ENCODE data around the gene UTP4. TPM values are rescaled to one million over a fixed set of nuclear protein-coding genes. Genes with fewer than 3 reads are reported as not detected.

Gene UTP4
- total RNA-seq, 1 donor from 2014 or later = 48.0 TPM

DNA sequence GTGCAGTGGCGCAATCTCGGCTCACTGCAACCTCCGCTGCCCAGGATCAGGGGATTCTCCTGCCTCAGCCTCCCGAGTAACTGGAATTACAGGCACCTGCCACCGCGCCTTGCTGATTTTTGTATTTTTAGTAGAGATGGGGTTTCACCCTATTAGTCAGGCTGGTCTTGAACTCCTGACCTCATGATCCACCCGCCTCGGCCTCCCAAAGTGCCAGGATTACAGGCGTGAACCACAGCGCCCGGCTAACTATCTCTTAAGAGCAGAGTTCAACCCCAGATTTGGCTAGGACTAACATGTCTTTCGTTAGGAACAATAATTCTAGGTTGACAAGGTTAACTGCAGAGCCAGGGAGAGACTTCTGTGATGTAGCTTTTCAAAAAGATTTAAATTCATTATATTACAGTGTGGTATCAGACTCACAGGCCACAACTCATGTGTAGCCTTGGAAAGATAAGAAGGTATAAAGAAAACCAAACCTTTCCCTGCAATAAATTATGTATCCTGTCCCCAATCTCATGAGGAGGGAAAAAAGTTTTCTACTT is 4.4 kb upstream of the UTP4 start:
- no peak for DNase-seq (ENCODE audit: low spot score in 2 of 2, unreplicated experiment in 2 of 2)
- TF ChIP-seq, protein P1, sequence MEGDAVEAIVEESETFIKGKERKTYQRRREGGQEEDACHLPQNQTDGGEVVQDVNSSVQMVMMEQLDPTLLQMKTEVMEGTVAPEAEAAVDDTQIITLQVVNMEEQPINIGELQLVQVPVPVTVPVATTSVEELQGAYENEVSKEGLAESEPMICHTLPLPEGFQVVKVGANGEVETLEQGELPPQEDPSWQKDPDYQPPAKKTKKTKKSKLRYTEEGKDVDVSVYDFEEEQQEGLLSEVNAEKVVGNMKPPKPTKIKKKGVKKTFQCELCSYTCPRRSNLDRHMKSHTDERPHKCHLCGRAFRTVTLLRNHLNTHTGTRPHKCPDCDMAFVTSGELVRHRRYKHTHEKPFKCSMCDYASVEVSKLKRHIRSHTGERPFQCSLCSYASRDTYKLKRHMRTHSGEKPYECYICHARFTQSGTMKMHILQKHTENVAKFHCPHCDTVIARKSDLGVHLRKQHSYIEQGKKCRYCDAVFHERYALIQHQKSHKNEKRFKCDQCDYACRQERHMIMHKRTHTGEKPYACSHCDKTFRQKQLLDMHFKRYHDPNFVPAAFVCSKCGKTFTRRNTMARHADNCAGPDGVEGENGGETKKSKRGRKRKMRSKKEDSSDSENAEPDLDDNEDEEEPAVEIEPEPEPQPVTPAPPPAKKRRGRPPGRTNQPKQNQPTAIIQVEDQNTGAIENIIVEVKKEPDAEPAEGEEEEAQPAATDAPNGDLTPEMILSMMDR (IDR thresholded peaks at IDR 0.05; ENCODE audit: unreplicated experiment) = no peak
- Mint-ChIP-seq H3K9me3 (no peaks in the 10 kb centered on the region), H3K27me3 (ENCODE audit: low read depth) (no peaks in the 10 kb centered on the region), H3K27ac (peak overlapping the region; percentile 73), H3K4me3 (no peak overlapping the region), H3K36me3 (peaks cover 7% of the 10 kb centered on the region), H3K4me1 (peaks cover 29% of the 10 kb centered on the region)

DNA sequence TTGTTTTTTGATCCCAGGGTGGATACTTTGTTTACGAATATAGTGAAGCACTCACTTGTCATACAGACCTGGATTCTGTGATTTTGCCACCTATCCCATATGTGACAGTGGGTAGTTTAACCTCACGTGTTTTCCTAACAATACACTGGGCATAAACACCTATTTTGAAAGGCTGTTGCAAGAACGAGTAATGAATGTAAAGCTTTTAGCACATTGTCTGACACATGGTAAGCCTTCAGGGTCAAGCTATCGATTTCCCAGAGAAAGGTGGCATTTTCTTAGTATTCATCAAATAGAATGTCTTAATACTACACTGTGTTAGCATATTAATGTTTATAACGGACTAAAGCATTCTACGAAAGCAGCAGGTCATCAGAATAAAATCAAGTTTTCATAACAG is 2.0 kb upstream of the UTP4 start:
- Mint-ChIP-seq H3K27ac (no peak overlapping the region), H3K27me3 (ENCODE audit: low read depth) (no peaks in the 10 kb centered on the region), H3K4me3 (peak overlapping the region; percentile 88), H3K9me3 (no peaks in the 10 kb centered on the region), H3K4me1 (peaks cover 47% of the 10 kb centered on the region), H3K36me3 (peaks cover 7% of the 10 kb centered on the region)
- DNase-seq (ENCODE audit: low spot score in 2 of 2, unreplicated experiment in 2 of 2) = no peak
- TF ChIP-seq, protein P1 (IDR thresholded peaks at IDR 0.05; ENCODE audit: unreplicated experiment) = no peak

DNA sequence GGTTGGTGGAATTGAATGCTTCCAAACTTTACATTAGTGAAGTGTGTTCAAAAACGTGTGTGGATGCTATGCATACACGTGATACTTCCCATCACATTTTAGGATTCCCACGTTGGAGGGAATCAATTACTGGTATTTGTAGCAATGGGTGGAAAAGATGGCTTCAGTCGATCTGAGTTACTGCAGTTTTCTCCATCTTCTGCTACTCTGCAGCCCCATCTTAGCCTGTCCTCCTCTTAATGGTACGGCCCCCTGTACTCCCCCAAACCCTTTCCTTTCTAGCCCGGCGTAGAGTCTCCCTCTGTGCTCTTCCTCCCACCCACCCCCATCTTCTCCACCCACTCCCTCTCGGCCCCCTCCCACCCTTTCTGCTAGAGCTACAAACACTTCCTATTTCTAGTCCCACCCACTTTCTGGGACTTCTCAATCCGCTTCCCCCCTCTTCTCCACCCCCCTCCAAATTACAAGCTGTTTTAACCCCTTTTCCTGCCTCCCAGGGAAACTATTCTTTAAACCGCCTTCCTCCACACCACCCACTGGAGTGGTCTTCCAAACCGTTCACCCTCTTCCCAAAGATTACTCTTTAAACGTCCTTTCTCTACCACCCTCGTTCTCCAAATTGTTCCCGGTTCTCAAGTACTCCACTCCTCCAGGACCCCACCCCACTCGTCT is 1.1 kb upstream of the UTP4 start:
- H3K4me1 Mint-ChIP-seq = peaks cover 47% of the 10 kb centered on the region
- DNase-seq (ENCODE audit: low spot score in 2 of 2, unreplicated experiment in 2 of 2) = no peak
- H3K9me3 Mint-ChIP-seq = no peaks in the 10 kb centered on the region
- peaks cover 7% of the 10 kb centered on the region for H3K36me3 Mint-ChIP-seq
- H3K27ac Mint-ChIP-seq = peak overlapping the region; percentile 92
- TF ChIP-seq, protein P1 (IDR thresholded peaks at IDR 0.05; ENCODE audit: unreplicated experiment) = no peak
- peak overlapping the region; percentile 88 for H3K4me3 Mint-ChIP-seq
- no peaks in the 10 kb centered on the region for H3K27me3 Mint-ChIP-seq (ENCODE audit: low read depth)

DNA sequence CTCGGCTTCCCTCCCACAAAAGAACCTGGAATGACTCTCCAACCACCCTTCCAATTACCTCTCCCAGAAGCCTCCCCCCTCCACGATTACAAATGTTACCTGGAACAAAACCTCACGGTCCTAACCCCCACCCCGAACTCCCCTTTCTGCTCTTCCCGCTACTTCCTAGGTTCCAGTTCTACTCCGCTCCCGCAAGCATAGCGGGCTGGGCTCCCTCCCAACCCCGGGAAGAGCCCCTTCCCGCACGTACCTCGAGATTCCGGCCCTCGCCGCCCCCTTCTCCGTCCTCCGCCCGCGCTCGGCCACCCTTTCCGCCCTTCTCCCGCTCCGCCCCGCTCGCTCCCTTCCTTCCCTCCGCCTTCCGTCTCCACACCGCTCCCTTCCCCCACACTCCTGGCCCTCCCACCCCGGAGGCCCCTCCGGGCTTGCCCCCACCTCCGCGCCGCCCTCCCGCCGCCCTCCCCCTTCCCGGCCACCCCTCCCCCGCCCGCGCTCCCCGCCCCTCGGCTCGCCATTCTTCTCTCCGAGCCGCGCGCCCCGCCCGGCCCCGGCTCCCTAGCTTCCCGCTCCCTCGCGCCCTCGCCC is 518 bp upstream of the UTP4 start:
- no peaks in the 10 kb centered on the region for H3K9me3 Mint-ChIP-seq
- peak overlapping the region; percentile 88 for H3K4me3 Mint-ChIP-seq
- DNase-seq (ENCODE audit: low spot score in 2 of 2, unreplicated experiment in 2 of 2) = peak; percentile 82 to 87
- TF ChIP-seq, protein P1 (IDR thresholded peaks at IDR 0.05; ENCODE audit: unreplicated experiment) = no peak
- H3K27ac Mint-ChIP-seq = peak overlapping the region; percentile 92
- H3K27me3 Mint-ChIP-seq (ENCODE audit: low read depth) = no peaks in the 10 kb centered on the region
- H3K4me1 Mint-ChIP-seq = peaks cover 47% of the 10 kb centered on the region
- peaks cover 11% of the 10 kb centered on the region for H3K36me3 Mint-ChIP-seq

DNA sequence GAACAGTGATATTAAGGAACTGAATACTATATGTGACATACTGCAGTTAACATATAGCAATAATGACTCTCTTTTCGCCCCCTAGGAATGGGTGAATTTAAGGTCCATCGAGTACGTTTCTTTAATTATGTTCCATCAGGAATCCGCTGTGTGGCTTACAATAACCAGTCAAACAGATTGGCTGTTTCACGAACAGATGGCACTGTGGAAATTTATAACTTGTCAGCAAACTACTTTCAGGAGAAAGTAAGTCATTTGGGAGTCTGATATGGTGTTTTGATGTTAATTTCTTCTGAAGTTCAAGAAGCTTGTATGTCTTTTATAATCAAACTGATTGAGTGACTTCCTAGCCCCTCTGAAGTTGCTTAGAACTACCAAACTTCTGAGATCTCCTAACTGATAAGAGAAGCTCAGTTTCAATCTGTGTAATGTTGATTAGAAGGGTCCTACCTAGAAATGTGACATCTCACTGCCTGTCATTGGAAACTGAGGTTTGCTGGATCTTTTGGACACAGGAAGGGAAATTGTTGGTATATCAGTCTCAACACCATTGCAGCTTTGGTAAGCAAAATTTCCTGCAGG is 1.0 kb downstream of the UTP4 start:
- peaks cover 11% of the 10 kb centered on the region for H3K36me3 Mint-ChIP-seq
- H3K9me3 Mint-ChIP-seq = no peaks in the 10 kb centered on the region
- H3K27me3 Mint-ChIP-seq (ENCODE audit: low read depth) = no peaks in the 10 kb centered on the region
- no peak for DNase-seq (ENCODE audit: low spot score in 2 of 2, unreplicated experiment in 2 of 2)
- peak overlapping the region; percentile 88 for H3K4me3 Mint-ChIP-seq
- peaks cover 39% of the 10 kb centered on the region for H3K4me1 Mint-ChIP-seq
- TF ChIP-seq, protein P1 (IDR thresholded peaks at IDR 0.05; ENCODE audit: unreplicated experiment) = no peak
- peak overlapping the region; percentile 97 for H3K27ac Mint-ChIP-seq

All from mesothelial cell of epicardium (in vitro differentiated cells).